HAP-1 (cell line): ENCODE results near the gene PPP1R36.
A peak's percentile ranks its signal among the peaks of the same experiment; 100 is the strongest.

ENCODE experiments used
- DNase-seq, 2 experiments: peaks; one replicate each; pipeline ENCODE4 v3.0.0-alpha.2; 2016 to 2020; ENCODE audit warnings: low spot score in 2 of 2
- H3K27me3 ChIP-seq: fragments of 250-450 bp; sonication (Bioruptor Pico); 2 replicates; pipeline ENCODE4 v1.5.1; 2020; ENCODE audit warnings: low read depth, mild to moderate bottlenecking, moderate library complexity
- H3K36me3 ChIP-seq: fragments of 250-450 bp; sonication (Bioruptor Pico); replicated peaks from 2 replicates; pipeline ENCODE4 v1.5.1; 2020; ENCODE audit warnings: mild to moderate bottlenecking
- H3K4me1 ChIP-seq: fragments of 250-450 bp; sonication (Bioruptor Pico); 2 replicates; pipeline ENCODE4 v1.5.1; 2020; ENCODE audit warnings: mild to moderate bottlenecking
- H3K4me3 ChIP-seq: fragments of 250-450 bp; sonication (Bioruptor Pico); 2 replicates; pipeline ENCODE4 v1.5.1; 2020; ENCODE audit warnings: mild to moderate bottlenecking, moderate library complexity
- H3K9me3 ChIP-seq: fragments of 250-450 bp; sonication (Bioruptor Pico); 2 replicates; pipeline ENCODE4 v1.5.1; 2020; ENCODE audit warnings: mild to moderate bottlenecking, moderate library complexity
- in situ Hi-C: fragments of 300-500 bp; cut with MboI; formaldehyde crosslinking; loops from 3 replicates; pipeline ENCODE4 v1.14.3; 2020; ENCODE audit warnings: low sequenced_read_pairs, inconsistent platforms, mixed read lengths

PPP1R36 gene

GRCh38 chr14:64549791-64550620 is at the start of gene PPP1R36:
PPP1R36 (plus strand) TSS chr14:64549961; CDS start chr14:64549998, 37 bp downstream.
- H3K27me3 ChIP-seq, result 0 out of 2 replicates have a peak, but pooled peaks cover 2% of the 10 kb centered on the region
- no peak within 1 kb of the TSS for H3K4me3 ChIP-seq
- H3K4me1 ChIP-seq, result peaks cover 9% of the 10 kb centered on the region
- H3K36me3 ChIP-seq, result no peaks in the 10 kb centered on the region
- in situ Hi-C loops, result no loop called here
- no peaks in the 10 kb centered on the region for H3K9me3 ChIP-seq
- peak; percentile 29 to 69 for DNase-seq

GRCh38 chr14:64500088-64500487 is 49.7 kb upstream of the PPP1R36 start:
- Histone ChIP-seq H3K4me1 (peaks cover 22% of the 10 kb centered on the region), H3K36me3 (peaks cover 7% of the 10 kb centered on the region; the same call in 1 of the 2 replicates), H3K27me3 (no peaks in the 10 kb centered on the region), H3K9me3 (no peaks in the 10 kb centered on the region), H3K4me3 (no peak overlapping the region)
- in situ Hi-C loops, result no loop called here
- no peak for DNase-seq

- in situ Hi-C loops, result no loop called here
- DNase-seq, result peak; percentile 38 to 55
- no peaks in the 10 kb centered on the region for H3K27me3 ChIP-seq
- H3K4me3 ChIP-seq, result peak overlapping the region; percentile 66
- H3K36me3 ChIP-seq, result peaks cover 6% of the 10 kb centered on the region; the same call in 1 of the 2 replicates
- H3K9me3 ChIP-seq, result no peaks in the 10 kb centered on the region
- peaks cover 25% of the 10 kb centered on the region for H3K4me1 ChIP-seq
Observed at GRCh38 chr14:64501411-64502171, 48.2 kb upstream of the PPP1R36 start.

GRCh38 chr14:64502456-64502855 is 47.3 kb upstream of the PPP1R36 start:
- Histone ChIP-seq H3K27me3 (no peaks in the 10 kb centered on the region), H3K4me3 (peak overlapping the region; percentile 66), H3K4me1 (peaks cover 30% of the 10 kb centered on the region), H3K9me3 (no peaks in the 10 kb centered on the region), H3K36me3 (peaks cover 6% of the 10 kb centered on the region; the same call in 1 of the 2 replicates)
- in situ Hi-C loops, result no loop called here
- no peak for DNase-seq

GRCh38 chr14:64502887-64503433 is 46.8 kb upstream of the PPP1R36 start:
- H3K4me3 ChIP-seq, result peak overlapping the region; percentile 66
- peak; percentile 25 to 43 for DNase-seq
- in situ Hi-C loops, result no loop called here
- peaks cover 30% of the 10 kb centered on the region for H3K4me1 ChIP-seq
- no peaks in the 10 kb centered on the region for H3K27me3 ChIP-seq
- H3K36me3 ChIP-seq, result peaks cover 3% of the 10 kb centered on the region; the same call in 1 of the 2 replicates
- no peaks in the 10 kb centered on the region for H3K9me3 ChIP-seq

GRCh38 chr14:64503434-64504309 is 46.1 kb upstream of the PPP1R36 start, which contains the start of gene ZBTB25:
ZBTB25 (minus strand) TSS chr14:64503838; CDS start chr14:64490533, 13,305 bp downstream.
- no peaks in the 10 kb centered on the region for H3K27me3 ChIP-seq
- peak; percentile 85 to 94 for DNase-seq
- H3K9me3 ChIP-seq, result no peaks in the 10 kb centered on the region
- peaks cover 3% of the 10 kb centered on the region; the same call in 1 of the 2 replicates for H3K36me3 ChIP-seq
- H3K4me1 ChIP-seq, result peaks cover 30% of the 10 kb centered on the region
- in situ Hi-C loops, result no loop called here
- peak within 1 kb of the TSS; percentile 66 for H3K4me3 ChIP-seq

GRCh38 chr14:64504310-64504896 is 45.4 kb upstream of the PPP1R36 start, which contains the start of gene ZBTB1:
ZBTB1 (plus strand) TSS chr14:64504770; CDS start chr14:64521505, 16,735 bp downstream.
- in situ Hi-C loops, result no loop called here
- H3K4me1 ChIP-seq, result peaks cover 30% of the 10 kb centered on the region
- H3K27me3 ChIP-seq, result no peaks in the 10 kb centered on the region
- DNase-seq, result peak; percentile 69 to 86
- no peaks in the 10 kb centered on the region for H3K9me3 ChIP-seq
- peak within 1 kb of the TSS; percentile 66 for H3K4me3 ChIP-seq
- peaks cover 3% of the 10 kb centered on the region; the same call in 1 of the 2 replicates for H3K36me3 ChIP-seq

- H3K4me1 ChIP-seq, result peaks cover 33% of the 10 kb centered on the region
- peak; percentile 91 to 93 for DNase-seq
Observed at GRCh38 chr14:64504897-64505794, 44.6 kb upstream of the PPP1R36 start.

GRCh38 chr14:64506721-64507120 is 43.0 kb upstream of the PPP1R36 start:
- in situ Hi-C loops, result no loop called here
- Histone ChIP-seq H3K9me3 (no peaks in the 10 kb centered on the region), H3K4me1 (peaks cover 33% of the 10 kb centered on the region), H3K27me3 (no peaks in the 10 kb centered on the region), H3K36me3 (no peaks in the 10 kb centered on the region), H3K4me3 (no peak overlapping the region)
- DNase-seq, result no peak

More at GRCh38 chr14:64504897-64505794, 44.6 kb upstream of the PPP1R36 start:
- H3K4me3 ChIP-seq, result peak overlapping the region; percentile 66
- H3K27me3 ChIP-seq, result no peaks in the 10 kb centered on the region
- H3K9me3 ChIP-seq, result no peaks in the 10 kb centered on the region
- no peaks in the 10 kb centered on the region for H3K36me3 ChIP-seq
- in situ Hi-C loops, result no loop called here

- Histone ChIP-seq H3K4me3 (no peak overlapping the region), H3K36me3 (no peaks in the 10 kb centered on the region), H3K4me1 (peaks cover 24% of the 10 kb centered on the region), H3K9me3 (no peaks in the 10 kb centered on the region), H3K27me3 (no peaks in the 10 kb centered on the region)
- in situ Hi-C loops, result no loop called here
- DNase-seq, result no peak
Observed at GRCh38 chr14:64507376-64508156, 42.2 kb upstream of the PPP1R36 start.

GRCh38 chr14:64508215-64508776 is 41.5 kb upstream of the PPP1R36 start:
- H3K27me3 ChIP-seq, result no peaks in the 10 kb centered on the region
- peaks cover 24% of the 10 kb centered on the region for H3K4me1 ChIP-seq
- in situ Hi-C loops, result no loop called here
- H3K36me3 ChIP-seq, result no peaks in the 10 kb centered on the region
- no peak for DNase-seq
- no peaks in the 10 kb centered on the region for H3K9me3 ChIP-seq
- H3K4me3 ChIP-seq, result no peak overlapping the region
